Measurements from ENCODE around the gene C1QL2. TPM values are rescaled to one million over a fixed set of nuclear protein-coding genes. Genes with fewer than 3 reads are reported as not detected.

Gene C1QL2
- total and polyA plus RNA-seq, 8 donors, result not detected

- intact Hi-C loops (cut with DNase I; ENCODE audit: low total_unique reads), result no loop called here
- Histone ChIP-seq H3K4me1 (no peaks in the 10 kb centered on the region), H3K4me3 (no peak overlapping the region), H3K9me3 (no peaks in the 10 kb centered on the region), H3K36me3 (no peaks in the 10 kb centered on the region), H3K27ac (no peak overlapping the region), H3K27me3 (peaks cover 0 to 67% (median 0%) of the 10 kb centered on the region in 3 donors)
- no peak for DNase-seq
- WGBS, 5 donors, result 63 to 80% (median 75%) methylated on average over 9 of the region's 9 CpGs
- TF ChIP-seq EP300 (IDR thresholded peaks at IDR 0.05), result no peak
- no peak for TF ChIP-seq POLR2AphosphoS5 (IDR thresholded peaks at IDR 0.05)
- TF ChIP-seq CTCF (IDR thresholded peaks at IDR 0.05), result no peak
- TF ChIP-seq POLR2A (IDR thresholded peaks at IDR 0.05), result no peak
Observed at GRCh38 chr2:119117891-119118882, 40.4 kb downstream of the C1QL2 start.

GRCh38 chr2:119117408-119117807, 41.1 kb downstream of the C1QL2 start:
- Histone ChIP-seq H3K36me3 (no peaks in the 10 kb centered on the region), H3K9me3 (no peaks in the 10 kb centered on the region), H3K4me3 (no peak overlapping the region), H3K27me3 (peaks cover 0 to 68% (median 0%) of the 10 kb centered on the region in 3 donors), H3K4me1 (no peaks in the 10 kb centered on the region), H3K27ac (no peak overlapping the region)
- DNase-seq, result no peak
- WGBS, 5 donors, result 60 to 72% (median 68%) methylated on average over 4 to 7 of the region's 7 CpGs
- intact Hi-C loops (cut with DNase I; ENCODE audit: low total_unique reads), result no loop called here
- TF ChIP-seq EP300 (IDR thresholded peaks at IDR 0.05) (no peak), CTCF (IDR thresholded peaks at IDR 0.05) (no peak), POLR2A (IDR thresholded peaks at IDR 0.05) (no peak), POLR2AphosphoS5 (IDR thresholded peaks at IDR 0.05) (no peak)

- WGBS, 5 donors, result 56 to 65% (median 63%) methylated on average over 10 of the region's 10 CpGs
- H3K4me3 ChIP-seq, result no peak overlapping the region
- intact Hi-C loops (cut with DNase I; ENCODE audit: low total_unique reads), result no loop called here
Observed at GRCh38 chr2:119116411-119117295, 41.9 kb downstream of the C1QL2 start.

More at GRCh38 chr2:119116411-119117295, 41.9 kb downstream of the C1QL2 start:
- Histone ChIP-seq H3K9me3 (no peaks in the 10 kb centered on the region), H3K4me1 (no peaks in the 10 kb centered on the region), H3K27me3 (peaks cover 0 to 69% (median 0%) of the 10 kb centered on the region in 3 donors), H3K36me3 (no peaks in the 10 kb centered on the region), H3K27ac (no peak overlapping the region)
- no peak for DNase-seq
- no peak for TF ChIP-seq CTCF (IDR thresholded peaks at IDR 0.05)
- TF ChIP-seq POLR2AphosphoS5 (IDR thresholded peaks at IDR 0.05), result no peak
- no peak for TF ChIP-seq EP300 (IDR thresholded peaks at IDR 0.05)
- no peak for TF ChIP-seq POLR2A (IDR thresholded peaks at IDR 0.05)
